NCI-H1436 (cell line): ENCODE measurements around the gene SAPCD2.
A peak's percentile ranks its signal among the peaks of the same experiment; 100 is the strongest.
"Not testable (repeated sequence)": the region's sequence is repeated elsewhere in the genome, so short reads cannot be mapped to it uniquely, and the experiment has no call there.

Experiments used
- DNase-seq: peaks from one replicate; lab custom pipeline; 2025; lab: John Stamatoyannopoulos, UW

Gene SAPCD2

DNA sequence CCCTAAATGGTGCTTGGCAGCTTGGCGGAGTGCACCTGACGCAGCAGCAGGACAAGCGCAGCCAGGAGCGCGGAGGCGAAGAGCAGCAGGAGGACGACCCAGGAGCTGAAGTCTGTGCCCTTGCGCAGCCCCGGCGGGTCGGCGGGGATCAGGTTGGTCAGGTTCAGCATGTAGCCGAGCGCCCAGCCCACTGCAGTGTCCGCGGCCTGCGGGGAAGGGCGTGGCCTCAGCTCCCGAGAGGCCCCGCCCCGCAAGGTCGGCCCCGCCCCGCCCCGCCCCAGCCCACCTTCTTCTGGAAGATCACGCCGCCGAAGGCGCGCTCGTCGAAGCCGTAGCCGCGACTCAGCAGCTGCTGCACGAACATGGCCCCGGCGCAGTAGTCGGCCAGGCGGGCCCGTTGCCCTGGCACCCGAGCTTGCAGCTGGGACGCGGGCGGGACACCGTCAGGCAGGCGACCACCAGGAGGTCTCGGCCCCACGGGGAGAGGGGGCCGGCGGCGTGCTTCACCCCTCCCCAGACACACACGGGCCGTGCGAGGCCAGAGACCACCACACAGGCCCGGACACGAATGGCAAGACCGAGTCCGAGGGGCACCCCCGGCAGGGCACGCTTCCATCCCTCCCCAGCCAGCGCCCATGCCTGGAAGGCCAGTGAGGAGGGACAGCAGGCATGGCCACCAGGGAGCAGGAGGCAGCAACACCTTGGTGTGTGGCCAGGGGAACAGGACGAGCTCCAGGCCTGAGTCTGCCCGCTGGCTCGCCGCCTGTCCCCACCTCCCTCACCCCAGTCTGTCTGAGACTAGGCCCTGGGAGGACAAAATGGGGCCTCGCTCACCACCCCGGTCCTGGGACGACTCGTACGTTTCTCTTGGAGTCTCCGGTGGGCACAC lies 21.5 kb downstream of the SAPCD2 start:
- DNase-seq: no peak

DNA sequence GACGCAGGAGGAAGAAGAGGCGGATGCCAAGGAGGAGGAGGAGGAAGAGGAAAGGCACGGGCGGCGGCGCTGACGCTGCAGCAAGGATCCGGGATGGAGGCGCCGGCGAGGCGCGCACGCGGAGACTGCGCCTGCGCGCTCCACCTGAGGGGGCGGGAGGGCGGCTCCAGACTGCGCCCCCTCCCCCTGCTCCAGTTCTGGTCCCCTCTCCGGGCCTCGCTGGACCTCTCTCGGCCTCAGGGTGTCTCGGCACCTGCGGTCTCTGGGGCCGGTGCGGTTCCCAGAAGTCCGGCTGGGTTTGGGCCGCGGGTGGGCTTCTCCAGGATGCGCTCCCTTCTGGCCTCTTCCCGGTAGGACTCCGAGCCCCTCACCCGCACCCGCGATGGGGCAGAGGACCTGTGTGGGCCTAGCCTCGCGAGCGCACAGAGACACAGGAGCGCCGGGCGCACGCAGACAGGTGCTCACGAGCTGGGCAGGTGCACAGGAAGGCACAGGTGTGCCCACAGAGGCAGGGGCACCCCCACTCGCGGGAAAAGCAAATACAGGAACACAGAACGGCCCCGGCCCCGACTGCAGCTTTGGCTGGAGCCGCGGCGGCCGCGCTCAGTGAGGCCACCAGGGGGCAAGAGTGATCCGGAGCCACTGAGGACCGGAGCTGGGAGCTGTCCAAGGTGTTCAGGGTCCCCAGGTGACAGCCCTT lies 24.1 kb downstream of the SAPCD2 start, which contains the start of gene NPDC1:
TSS of gene NPDC1 (minus strand) at position 90 of the 700 bp plus-strand sequence. CDS start 188 bp downstream, outside the sequence.
- DNase-seq: peak; percentile 61

DNA sequence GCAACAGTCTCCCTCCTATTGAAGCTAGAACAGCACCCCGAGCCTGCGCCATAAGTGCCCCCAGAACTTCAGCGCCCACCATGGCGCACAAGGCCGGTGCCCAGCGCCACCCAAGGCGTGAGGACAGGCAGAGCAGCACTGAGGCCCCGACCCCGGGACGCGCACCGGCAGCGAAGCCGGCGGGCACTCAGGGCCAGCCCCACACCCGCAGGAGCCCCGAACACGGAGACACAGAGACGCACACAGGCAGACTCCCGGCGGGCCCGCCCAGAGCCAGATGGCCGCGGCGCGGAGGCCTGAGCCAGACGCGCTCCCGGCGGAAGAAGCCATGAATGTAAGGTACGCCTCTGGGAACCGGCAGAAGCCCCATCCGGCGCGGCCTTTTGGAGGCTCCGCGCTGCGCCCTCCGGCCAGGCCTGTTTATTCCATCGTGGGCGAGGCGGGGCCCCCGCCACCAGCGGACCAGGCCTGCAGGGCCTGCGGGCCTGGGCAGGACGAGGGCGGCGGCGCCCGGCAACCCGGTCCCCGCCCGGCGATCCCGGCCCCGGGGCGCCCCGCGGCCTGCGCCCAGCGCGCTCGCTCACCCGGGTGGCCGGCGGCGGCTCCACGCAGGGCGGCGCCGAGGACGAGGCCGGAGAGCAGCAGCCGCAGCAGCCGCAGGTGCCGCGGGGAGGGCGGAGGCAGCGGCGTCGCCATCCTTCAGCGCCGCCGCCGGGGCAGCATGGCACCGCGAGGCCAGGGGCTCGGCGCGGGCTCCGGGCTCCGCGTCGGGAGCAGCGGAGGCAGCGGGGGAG lies 24.9 kb downstream of the SAPCD2 start:
- DNase-seq: no peak

DNA sequence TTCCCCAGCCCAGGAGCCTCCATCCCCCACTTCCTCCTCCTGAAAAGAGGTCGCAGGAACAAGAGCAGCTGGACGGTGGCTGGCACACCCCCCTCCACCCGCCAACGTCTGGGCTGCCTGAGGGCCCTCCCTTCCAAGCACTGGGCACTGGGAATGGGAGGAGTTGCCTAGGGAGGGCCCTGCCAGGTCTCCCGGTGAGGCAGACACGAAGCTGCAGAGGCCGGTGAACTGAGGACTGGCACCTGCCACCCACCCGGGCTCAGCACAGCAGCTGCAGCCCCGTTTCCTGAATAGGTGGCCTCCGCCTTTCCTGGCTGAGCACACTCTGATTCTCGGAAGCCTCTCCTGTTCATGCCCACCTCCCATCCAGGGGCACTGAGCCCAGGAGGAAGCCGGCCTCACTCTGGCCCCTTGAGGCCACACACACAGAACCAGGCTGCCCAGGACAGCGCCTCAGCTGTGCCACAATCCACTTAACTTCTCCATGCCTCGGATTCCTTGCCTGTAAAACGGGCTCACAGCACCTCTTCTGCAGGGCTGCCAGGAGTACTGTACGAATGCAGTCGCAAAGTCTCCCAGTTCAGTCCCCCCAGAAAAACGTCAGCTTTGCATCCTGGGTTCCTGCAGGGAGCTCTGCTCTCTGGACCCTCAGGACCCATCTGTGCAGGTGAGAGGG lies 25.7 kb downstream of the SAPCD2 start:
- DNase-seq: no peak

DNA sequence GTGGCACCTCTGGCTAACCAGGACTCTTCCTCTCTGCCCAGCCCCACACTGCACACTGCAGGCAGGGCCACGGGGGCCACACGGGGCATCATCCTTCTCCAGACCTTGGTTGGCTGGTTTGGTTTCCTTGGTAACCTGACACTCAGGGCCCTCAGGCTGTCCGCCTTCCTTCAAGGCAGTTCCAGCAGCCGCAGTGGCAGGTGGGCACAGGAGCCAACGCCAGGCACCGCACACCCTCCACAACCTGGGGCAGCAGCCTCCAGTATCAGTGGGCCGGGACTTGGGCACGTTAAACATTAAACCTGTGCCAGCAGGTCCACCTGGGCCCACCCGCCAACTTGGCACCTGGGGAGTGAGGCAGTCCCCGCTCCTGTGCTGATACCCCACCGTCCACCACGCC lies 26.3 kb downstream of the SAPCD2 start:
- DNase-seq: no peak

DNA sequence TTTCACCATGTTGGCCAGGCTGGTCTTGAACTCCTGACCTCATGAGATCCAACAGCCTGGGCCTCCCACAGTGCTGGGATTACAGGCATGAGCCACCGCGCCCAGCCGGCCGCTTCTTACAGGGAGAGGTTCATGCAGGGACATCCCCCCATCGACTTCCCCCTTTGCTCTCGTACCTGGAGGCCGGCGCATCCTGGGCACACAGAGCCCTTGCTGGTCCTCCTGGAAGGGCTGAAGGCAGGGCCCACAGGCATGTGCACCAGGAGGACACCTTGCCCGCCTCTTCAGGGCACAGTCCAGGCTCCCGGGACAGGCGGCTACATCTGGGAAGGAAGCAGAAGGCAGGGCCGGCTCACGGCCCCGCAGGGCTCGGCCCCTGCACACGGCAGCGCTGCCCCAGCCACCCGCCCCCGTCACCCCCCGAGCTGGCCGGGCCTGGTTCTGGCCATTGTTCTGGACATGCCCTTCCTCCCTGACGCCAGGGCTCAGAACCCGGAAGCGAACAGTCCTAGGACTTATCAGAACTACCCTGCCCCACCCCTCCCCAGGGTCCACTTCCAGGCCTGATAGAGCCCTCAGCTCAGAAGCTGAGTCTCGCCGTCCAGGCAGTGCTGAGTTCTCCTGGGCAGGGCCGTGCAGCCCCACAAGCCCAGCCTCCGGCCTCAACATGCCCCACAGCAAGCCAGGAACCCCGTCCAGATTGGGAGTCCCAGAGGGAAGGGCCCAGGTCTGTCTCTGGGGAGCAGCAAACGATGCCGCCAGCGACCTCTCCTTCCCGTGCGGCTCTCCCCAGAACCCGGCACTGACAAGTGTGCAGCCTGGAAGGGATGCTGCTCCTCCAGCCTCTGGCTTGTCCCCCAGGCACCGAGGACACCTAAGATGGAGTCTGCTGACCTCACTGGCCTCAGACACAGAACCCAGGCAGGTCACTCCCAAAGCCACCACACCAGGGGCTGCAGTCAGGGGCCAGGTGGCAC lies 27.3 kb downstream of the SAPCD2 start:
- DNase-seq: no peak

DNA sequence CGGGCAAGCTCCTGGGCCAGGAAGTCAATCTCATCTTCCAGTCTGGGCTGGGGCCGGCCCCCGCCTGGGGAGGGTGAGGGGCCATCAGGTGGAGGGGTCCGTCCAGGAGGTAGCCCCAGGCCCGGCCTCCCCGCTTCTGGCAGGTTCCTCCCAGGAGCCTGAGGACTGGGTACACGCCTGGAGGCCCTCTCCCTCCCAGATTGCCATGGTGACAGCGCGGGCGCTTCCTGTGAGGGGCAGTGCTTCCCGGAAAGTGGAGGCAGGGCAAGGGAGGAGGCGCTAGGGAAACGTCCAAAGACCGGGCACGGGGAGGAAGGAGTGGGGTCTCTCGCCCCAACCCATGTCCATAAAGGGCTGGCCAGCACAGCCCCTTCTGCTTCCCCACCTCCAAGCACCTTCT lies 29.2 kb downstream of the SAPCD2 start:
- no peak for DNase-seq

DNA sequence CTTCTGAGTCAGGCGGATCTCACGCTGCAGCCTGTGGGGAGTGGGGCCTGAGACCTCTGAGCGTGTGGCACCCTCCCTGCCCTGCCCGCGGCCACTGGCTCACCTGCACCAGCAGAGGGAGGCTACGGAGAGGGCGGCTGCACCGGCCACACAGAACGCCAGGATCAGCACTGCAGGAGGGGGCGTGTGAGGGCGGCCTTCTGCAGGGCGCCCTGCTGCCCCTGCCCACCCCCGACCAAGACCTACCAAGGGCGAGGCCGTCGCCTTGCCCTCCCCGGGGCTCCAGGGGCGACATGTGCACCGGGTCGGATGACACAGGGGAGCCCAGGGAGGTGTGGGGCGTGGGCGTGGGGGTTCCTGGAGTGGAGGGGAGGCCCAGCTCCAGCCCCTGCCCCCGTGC lies 29.8 kb downstream of the SAPCD2 start:
- DNase-seq: no peak

DNA sequence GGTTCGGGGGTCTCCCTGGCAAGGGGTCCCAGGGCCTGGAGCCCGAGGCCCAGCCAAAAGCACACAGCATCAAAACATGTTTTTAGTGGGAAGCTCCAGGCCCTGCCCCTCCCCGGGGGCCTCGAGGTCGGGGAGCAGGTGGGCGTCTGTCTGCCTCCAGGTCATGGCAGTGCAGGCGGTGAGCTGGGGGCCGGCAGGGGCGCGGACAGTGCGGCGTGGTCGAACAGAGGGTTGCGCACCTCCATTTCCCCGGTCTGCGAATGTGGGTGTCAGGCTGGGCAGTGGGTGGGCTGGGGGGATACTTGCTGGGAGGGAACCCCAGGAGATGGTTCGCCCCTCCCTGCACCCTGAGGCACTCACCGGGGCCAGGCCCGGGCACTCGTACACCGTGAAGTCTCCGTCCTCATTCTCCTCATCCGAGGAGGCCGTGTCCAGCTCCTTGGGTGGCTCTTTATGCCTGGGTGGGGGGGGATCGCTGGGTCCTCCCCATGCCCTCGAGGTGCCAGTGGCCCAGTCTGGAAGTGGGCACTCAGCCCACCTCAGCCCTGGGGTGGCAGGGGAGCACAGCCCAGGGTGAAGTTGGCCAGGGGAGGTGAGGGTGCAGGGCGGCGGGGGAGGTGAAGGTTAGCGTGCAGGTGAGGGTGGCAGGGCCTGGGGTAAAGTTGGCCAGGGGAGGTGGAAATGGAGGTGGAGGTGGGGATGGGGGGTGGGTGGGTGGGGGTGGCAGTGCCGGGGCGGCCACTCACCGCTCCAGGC lies 30.6 kb downstream of the SAPCD2 start:
- DNase-seq: no peak

DNA sequence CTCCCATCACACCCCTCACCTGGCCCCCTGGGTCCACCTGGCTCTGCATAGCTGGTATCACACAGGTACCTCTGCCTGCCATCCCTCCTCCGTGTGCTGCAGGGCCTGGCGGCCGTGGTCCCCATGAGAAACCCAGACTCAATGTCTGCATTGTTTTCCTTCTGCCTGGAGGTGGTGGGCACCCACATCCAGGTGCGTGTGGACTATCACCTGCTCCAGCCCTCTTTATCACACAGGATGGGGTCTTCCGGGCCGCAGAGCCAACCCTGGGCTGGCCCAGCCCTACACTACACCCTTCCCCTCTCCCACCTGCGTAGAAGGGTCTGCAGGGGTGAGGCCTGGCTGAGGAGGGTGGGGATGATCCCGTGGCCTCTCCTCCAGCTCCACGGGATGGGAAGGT lies 31.4 kb downstream of the SAPCD2 start:
- no peak for DNase-seq

DNA sequence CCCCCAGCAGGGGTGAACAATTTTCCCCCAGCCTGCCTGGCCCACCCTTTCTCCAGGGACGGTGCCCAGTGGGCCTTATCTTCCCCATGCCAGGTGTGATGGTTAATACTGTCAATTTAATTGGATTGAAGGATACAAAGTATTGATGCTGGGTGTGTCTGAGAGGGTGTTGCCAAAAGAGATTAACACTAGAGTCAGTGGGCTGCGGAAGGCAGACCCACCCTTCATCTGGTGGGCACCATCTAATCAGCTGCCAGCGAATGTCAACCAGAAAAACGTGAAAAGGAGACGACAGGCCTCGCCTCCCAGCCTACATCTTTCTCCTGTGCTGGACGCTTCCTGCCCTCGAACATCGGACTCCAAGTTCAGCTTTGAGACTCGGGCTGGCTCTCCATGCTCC lies 32.9 kb downstream of the SAPCD2 start:
- DNase-seq: no peak

DNA sequence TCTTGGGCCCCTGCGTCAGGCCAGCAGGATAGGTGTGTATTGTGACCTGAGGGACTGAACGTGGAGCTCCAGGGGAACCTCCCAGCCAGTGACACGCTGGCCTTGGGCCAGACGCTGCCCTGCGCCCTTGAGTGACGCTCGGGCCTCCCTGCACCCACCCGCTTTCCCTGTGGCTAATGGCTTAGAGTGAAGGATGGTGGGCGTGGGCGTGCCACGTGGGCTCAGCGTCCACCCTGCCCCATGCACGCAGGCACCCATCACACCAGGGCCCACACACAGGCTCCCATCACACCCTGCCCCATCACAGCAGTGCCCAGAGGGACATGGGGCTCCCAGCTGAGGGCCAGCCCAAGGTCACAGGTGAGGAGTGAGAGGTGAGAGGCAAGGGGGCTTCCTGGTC lies 33.3 kb downstream of the SAPCD2 start:
- DNase-seq: no peak

DNA sequence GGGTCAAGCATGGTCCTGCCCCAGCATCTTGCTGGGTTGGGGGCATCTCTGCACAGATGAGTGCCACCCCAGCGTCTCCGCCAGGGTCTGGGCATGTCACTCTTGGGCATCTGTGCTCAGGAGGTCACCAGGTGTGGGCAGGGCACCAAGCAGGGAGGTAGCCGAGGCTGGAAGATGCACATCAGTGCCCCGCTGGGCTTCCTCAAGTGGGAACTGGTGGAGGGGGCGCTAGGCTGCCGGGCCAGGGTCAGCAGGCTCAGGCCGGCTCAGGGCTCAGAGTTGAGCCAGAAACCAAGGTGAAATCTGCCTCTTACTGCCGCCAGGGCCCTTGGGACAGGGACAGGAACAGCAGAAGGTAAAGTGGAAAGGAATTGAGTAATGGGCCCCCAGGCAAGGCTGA lies 34.4 kb downstream of the SAPCD2 start:
- no peak for DNase-seq

DNA sequence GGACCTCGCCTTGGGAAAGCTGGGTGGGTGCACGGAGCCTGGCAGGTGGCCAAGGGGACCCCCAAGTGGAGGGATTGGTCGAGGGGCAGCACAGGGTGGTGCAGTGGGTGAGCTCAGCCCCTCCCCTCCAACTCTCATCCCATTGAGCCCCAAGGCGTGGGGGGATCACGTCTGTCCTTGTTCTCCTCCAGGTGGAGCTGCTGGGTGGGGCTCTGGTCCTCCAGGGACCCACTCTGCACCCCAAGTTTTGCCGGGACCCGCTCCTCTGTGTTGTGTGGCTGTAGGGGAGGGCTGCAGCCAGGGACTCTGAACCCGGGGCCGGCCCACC lies 34.9 kb downstream of the SAPCD2 start:
- DNase-seq: no peak

DNA sequence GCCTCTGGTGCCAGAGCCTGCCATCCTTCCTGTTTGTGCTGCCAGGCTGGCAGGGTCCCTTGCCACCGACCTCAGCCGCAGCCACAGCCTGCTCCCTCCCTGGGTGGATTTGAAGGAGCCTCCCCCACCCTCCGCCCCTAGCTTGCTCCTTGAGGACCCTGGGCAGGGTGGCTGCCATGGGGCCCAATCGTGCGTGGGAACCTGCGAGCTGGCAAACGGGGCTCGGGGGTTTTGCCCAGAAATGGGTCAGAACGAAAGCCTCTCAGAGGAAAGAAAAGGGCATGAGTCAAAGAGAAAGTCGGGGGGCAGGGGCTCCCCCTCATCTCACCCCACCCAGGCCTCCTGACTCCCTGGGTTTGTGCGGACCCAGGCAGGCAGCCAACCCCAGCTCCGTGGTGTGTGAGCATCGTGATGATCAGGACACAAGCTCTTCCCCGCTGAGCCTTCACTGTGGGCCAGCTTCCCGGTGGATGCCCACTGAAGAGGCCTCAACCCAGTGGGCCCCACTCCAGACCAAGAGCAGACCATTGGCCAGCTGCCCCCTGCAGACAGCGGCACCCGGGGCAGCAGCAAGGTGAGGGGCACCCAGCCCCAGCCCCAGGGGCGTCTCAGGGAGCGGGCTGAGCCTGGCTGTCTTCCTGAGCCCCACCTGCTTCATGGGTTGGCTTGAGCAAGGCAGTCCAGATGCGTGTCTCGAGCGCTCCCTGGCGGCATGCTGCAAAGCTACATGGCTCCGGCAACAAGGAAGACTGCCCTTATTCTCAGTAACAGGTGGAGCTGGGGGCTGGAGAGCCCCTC lies 35.4 kb downstream of the SAPCD2 start:
- DNase-seq: peak; percentile 84

DNA sequence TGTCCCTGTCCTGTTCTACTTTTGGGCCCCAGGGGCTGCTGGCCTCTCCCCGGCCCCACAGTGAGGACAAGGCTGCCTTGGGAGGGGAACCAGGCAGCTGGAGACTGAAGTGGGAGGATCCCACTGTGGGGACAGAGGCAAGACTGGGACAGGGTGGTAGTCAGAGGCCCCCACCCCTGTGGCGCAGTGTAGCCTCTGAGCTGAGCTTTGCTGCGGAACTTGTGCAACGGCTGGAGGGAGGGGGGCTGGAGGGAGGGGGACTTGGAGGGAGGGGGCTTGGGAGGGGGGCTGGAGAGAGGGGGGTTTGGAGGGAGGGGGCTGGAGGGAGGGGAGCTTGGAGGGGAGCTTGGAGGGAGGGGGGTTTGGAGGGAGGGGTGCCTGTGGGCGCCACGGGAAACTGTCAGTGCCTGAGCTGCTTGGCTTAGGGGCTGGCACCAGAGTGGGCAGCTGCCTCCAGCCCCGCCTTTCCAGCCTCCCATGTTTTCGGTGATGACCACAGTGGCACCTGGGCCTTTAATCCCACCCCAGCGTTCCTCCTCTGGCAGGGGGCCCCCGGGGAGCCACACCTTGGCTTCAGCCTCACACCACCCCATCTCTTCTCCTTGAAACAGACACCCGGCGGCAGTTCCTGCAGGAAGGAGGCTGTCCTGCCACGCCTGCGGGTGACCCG lies 36.2 kb downstream of the SAPCD2 start:
- no peak for DNase-seq

DNA sequence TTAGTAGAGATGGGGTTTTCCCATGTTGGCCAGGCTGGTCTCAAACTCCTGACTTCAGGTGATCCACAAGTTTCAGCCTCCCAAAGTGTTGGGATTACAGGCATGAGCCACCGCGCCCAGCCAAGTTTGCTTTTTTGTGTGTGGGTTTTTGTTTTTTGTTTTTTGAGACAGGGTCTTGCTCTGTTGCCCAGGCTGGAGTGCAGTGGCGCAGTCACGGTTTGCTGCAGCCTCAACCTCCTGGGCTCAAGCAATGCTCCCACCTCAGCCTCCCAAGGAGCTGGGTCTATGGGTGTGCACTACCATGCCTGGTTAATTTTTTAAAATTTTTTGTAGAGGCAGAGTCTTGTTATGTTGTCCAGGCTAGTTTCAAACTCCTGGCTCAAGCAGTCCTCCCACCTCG lies 36.9 kb downstream of the SAPCD2 start:
- DNase-seq: not testable (repeated sequence)

DNA sequence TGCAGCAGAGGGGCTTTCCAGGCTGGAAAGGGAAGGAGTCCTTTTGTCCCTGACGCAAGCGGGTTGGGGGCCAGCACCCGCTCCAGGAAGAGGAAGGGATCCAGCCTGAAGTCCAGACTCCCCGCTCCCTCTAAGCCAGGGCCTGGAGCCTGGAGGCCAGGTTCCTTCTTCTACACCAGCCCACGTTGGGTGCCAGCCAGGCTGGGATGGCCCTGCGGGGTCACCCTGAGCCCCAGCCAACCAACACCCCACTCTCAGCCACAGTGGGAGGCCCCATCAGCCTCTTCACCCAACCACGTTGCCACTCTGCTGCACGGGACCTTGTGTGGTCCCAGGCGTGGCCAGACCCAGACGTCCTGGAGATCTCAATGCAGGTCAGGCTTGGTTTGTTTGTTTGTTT lies 37.5 kb downstream of the SAPCD2 start:
- no peak for DNase-seq
